ENCODE results near the gene TM4SF4. TPM values are rescaled to one million over a fixed set of nuclear protein-coding genes. Genes with fewer than 3 reads are reported as not detected.
A peak's percentile ranks its signal among the peaks of the same experiment; 100 is the strongest.

The TM4SF4 gene
- total and polyA plus RNA-seq, 8 donors = 0.13 to 2.0 (median 0.21) TPM; not detected in 3

- H3K4me1 ChIP-seq = no peaks in the 10 kb centered on the region
- intact Hi-C loops (cut with DNase I) = no loop called here
- no peak overlapping the region for H3K4me3 ChIP-seq
- no peaks in the 10 kb centered on the region for H3K27me3 ChIP-seq
- no peak for DNase-seq
- H3K27ac ChIP-seq = no peak overlapping the region
- ATAC-seq = no peak
- no peaks in the 10 kb centered on the region for H3K9me3 ChIP-seq
- TF ChIP-seq CTCF (IDR thresholded peaks at IDR 0.05) = no peak
- no peaks in the 10 kb centered on the region for H3K36me3 ChIP-seq
These were observed 20.5 kb downstream of the TM4SF4 start for GRCh38 chr3:149494759-149495580.

GRCh38 chr3:149495581-149496125, 21.2 kb downstream of the TM4SF4 start:
- no peak overlapping the region for H3K27ac ChIP-seq
- no peak overlapping the region for H3K4me3 ChIP-seq
- H3K4me1 ChIP-seq = no peaks in the 10 kb centered on the region
- ATAC-seq (no peak), DNase-seq (no peak)
- H3K9me3 ChIP-seq = no peaks in the 10 kb centered on the region
- TF ChIP-seq CTCF (IDR thresholded peaks at IDR 0.05) = no peak
- no peaks in the 10 kb centered on the region for H3K27me3 ChIP-seq
- no peaks in the 10 kb centered on the region for H3K36me3 ChIP-seq
- intact Hi-C loops (cut with DNase I) = no loop called here

DNA sequence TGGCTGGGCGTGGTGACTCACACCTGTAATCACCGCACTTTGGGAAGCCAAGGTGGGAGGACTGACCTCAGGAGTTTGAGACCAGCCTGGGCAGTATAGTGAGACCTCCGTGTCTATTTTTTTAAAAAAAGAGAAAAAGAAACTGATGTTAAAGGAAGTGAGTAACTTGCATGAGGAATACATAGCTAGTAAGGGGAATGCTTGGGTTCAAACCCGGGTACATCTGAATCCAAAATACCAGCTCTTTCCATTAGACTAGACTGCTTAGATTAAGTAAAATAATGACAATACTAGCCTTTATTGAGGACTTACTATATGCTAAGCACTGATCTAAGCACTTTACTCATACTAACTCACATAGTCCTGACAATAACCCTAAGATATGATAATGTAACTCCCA, 22.4 kb downstream of the TM4SF4 start:
- no peaks in the 10 kb centered on the region for H3K36me3 ChIP-seq
- H3K27me3 ChIP-seq = no peaks in the 10 kb centered on the region
- no peaks in the 10 kb centered on the region for H3K4me1 ChIP-seq
- intact Hi-C loops (cut with DNase I) = no loop called here
- DNase-seq (no peak), ATAC-seq (no peak)
- no peak for TF ChIP-seq CTCF (IDR thresholded peaks at IDR 0.05)
- H3K27ac ChIP-seq = no peak overlapping the region
- no peak overlapping the region for H3K4me3 ChIP-seq
- H3K9me3 ChIP-seq = no peaks in the 10 kb centered on the region

GRCh38 chr3:149497966-149498670, 23.6 kb downstream of the TM4SF4 start:
- intact Hi-C loops (cut with DNase I) = no loop called here
- Histone ChIP-seq H3K27ac (no peak overlapping the region), H3K27me3 (no peaks in the 10 kb centered on the region), H3K4me1 (no peaks in the 10 kb centered on the region), H3K36me3 (no peaks in the 10 kb centered on the region), H3K4me3 (no peak overlapping the region), H3K9me3 (no peaks in the 10 kb centered on the region)
- no peak for TF ChIP-seq CTCF (IDR thresholded peaks at IDR 0.05)
- ATAC-seq (no peak), DNase-seq (no peak)

GRCh38 chr3:149501524-149501923, 27.0 kb downstream of the TM4SF4 start:
- Histone ChIP-seq H3K9me3 (no peaks in the 10 kb centered on the region), H3K27ac (peak overlapping the region in 1 of 2 donors; percentile 49), H3K36me3 (no peaks in the 10 kb centered on the region), H3K4me1 (no peaks in the 10 kb centered on the region), H3K4me3 (no peak overlapping the region), H3K27me3 (no peaks in the 10 kb centered on the region)
- DNase-seq (no peak), ATAC-seq (peak; percentile 93)
- no peak for TF ChIP-seq CTCF (IDR thresholded peaks at IDR 0.05)
- intact Hi-C loops (cut with DNase I) = no loop called here

Data from left lung (tissue), 10 donors.